GM21526 (cell line): Measurements from ENCODE around the gene NCF4.

Experiments used
- ATAC-seq: cut with Tn5 transposase; IDR thresholded peaks from one replicate; pipeline ENCODE4 v1.9.1; 2021; ENCODE audit warnings: moderate library complexity; ENCODE audit not compliant: unreplicated experiment, low FRiP score

Gene NCF4

GRCh38 chr22:36863979-36864378, 3.2 kb downstream of the NCF4 start:
- no peak for ATAC-seq

GRCh38 chr22:36864454-36865215, 3.8 kb downstream of the NCF4 start:
- no peak for ATAC-seq

GRCh38 chr22:36865346-36865745, 4.5 kb downstream of the NCF4 start:
- no peak for ATAC-seq

GRCh38 chr22:36867695-36868094, 6.9 kb downstream of the NCF4 start:
- ATAC-seq, result no peak

- no peak for ATAC-seq
Measured at GRCh38 chr22:36868546-36869181, 7.9 kb downstream of the NCF4 start.

DNA sequence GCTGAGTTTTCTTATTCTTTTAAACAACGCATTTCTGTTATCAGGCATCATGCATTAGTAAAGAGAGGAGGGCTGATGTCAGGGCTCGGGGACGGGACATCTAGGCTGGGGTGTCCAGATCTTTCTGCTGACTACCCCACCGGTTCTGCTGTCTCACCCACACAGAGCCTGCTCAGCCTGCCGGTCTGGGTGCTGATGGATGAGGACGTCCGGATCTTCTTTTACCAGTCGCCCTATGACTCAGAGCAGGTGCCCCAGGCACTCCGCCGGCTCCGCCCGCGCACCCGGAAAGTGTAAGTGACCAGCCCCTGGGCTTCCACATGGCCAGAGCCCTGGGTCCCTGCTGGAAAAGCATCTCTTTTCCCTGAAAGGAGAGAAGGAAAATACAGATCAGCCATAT, 9.4 kb downstream of the NCF4 start:
- no peak for ATAC-seq

GRCh38 chr22:36871669-36872081, 10.9 kb downstream of the NCF4 start:
- no peak for ATAC-seq

DNA sequence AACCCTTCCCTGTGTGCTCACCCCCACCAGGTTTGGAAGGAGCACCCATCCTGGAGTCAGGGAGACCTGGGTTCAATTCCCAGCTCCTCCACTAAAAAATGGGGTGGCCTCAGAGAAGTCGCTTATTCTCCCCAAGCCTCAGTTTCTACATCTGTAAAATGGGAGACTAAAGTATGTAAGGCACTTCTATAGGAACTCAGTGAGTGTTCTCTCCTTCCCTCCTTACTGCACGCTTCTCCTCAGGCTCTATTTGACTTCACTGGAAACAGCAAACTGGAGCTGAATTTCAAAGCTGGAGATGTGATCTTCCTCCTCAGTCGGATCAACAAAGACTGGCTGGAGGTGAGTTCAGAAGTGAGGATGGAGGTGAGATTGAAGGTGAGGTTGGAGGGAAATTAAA, 11.3 kb downstream of the NCF4 start:
- no peak for ATAC-seq

DNA sequence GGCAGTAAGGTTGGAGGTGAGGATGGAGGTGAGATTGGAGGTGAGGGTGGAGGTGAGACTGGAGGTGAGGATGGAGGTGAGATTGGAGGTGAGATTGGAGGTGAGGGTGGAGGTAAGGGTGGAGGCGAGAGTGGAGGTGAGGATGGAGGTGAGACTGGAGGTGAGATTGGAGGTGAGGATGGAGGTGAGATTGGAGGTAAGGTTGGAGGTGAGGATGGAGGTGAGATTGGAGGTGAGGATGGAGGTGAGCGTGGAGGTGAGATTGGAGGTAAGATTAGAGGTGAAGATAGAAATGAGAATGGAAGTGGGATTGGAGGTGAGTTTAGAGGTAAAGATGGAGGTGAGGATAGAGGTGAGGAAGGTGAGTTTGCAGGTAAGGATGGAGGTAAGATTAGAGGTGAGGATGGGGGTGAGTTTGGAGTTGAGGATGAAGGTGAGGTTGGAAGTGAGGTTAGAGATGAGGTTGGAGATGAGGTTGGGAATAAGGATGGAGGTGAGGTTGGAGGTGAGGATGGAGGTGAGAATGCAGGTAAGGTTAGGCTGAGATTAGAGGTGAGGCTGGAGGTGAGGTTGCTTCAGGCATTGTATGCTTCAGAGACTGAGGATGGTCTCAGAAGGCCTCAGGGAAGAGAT, 12.2 kb downstream of the NCF4 start:
- ATAC-seq, result no peak

- peak; percentile 45 for ATAC-seq
Measured at GRCh38 chr22:36873614-36874308, 13.0 kb downstream of the NCF4 start.

GRCh38 chr22:36874309-36874696, 13.5 kb downstream of the NCF4 start:
- no peak for ATAC-seq

GRCh38 chr22:36874736-36875135, 13.9 kb downstream of the NCF4 start:
- ATAC-seq, result no peak

- no peak for ATAC-seq
Measured at GRCh38 chr22:36875741-36876140, 14.9 kb downstream of the NCF4 start.

DNA sequence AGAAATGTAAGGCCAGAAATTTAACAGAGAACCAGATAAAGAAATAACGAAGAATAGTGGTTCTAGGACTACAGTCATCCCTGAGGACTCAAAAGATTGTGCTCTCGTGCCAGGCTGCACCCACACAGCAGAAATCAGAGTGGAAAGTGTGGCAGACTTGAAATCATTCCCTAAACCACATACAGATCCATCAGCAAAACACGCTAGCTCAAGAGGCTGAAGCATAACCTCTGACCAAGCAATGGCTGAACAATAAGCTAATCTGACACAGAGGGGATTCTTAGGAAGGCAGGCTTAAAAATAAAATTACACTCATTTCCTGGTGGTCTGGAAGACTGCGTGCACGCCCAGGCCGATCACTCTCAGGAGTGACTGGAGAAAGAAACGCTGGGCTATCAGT, 19.0 kb downstream of the NCF4 start:
- ATAC-seq, result no peak

GRCh38 chr22:36881504-36882245, 20.9 kb downstream of the NCF4 start:
- no peak for ATAC-seq

DNA sequence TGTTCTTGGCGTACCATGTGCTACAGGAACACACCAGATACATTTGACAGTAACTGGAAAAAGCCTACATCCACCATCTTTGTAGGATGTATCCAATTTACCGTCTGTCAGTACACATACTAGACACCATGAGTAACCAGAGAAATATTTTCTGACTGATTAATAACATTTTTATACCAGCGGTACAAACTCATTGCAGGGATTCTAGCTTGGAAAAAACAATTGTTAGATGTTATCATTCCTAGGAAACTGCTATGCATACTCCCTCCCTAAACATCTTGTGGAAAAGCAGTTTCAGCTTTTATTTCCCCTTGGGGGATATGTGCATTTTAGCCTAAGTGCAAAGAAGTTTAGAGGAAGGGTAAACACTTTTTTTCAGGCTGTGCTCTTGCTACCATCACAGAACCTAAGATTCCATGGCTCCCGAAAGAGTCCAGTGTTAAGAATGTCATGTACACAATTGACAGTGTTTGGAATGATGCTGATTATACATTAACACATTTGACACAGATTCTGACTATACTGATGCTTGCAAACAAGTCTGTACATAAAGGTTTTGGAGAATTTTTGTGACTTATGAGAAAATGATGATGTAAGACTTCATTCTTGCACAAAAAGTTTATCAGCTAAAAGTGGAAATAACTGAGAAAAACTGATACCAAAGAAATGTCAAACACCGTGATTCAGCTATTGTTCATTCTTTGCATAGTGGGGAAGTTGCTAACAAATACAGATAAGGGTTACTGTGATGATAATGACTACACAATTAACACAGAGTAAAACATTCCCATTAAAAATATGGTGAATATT, 23.7 kb downstream of the NCF4 start:
- ATAC-seq, result no peak

DNA sequence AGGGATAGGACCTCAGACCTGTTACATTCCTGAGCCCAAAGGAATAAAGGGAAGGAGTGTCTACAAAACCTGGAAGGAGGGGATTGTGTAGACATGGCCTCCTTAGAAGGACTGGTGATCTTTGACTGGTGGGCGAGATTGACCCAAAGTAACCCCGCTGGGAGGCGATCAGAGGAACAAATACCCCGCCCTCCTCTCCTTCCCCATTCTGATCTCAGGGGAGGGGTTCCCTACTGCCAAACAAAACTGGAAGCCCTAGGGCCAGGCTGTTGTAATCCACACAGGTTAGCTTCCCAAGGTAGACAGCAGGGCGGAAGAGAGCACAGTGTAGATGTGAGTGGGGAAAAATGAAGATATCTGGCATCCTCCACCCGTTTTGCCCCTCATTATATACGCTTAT, 24.7 kb downstream of the NCF4 start:
- ATAC-seq, result no peak

DNA sequence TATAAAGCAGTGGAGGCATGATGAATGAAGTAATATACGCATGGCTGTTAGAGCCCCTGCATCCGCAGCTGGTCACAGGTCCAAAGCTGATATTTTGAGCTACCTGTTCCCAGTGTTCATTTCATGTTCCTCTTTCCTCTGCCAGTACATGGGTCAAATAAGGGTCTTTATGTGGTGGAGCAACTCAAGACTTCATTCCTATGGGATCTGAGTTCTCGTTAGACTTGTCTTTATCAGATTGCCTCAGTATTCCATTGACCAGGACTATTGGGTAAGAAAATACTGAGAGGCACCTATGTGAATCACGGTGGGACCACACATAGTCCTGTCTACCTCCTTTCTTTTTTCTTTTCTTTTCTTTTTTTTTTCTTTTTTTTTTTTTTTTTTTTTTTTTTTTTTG, 25.2 kb downstream of the NCF4 start:
- ATAC-seq, result no peak

DNA sequence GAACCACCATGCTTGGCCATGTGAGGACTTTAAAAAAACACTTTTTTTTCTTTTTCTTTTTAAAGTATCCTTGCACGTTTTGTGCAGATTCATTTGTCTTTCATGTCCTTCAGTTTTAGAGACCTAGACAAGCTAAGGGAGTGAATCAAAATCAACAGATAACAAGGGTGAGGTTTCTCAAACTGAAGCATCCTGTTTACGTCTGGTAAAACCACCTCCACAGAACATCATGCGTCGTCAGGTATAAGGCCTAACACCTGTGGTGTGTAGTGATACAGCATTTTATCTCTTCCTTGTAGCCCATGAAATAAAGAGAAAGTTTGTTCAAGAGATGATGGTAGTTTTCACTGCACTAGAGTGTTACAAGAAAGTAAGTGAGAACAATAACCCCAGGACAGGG, 26.4 kb downstream of the NCF4 start:
- ATAC-seq, result no peak

GRCh38 chr22:36891646-36892045, 30.8 kb downstream of the NCF4 start:
- ATAC-seq, result no peak
